Stimulated activated CD8-positive, alpha-beta memory T cell treated with anti-CD3 and anti-CD28 coated beads, Interleukin-4, amount 100 ng/mL, for 24 hours (primary cell): ENCODE measurements around the gene CAMK1D.
"Not testable (repeated sequence)": the region's sequence is repeated elsewhere in the genome, so short reads cannot be mapped to it uniquely, and the experiment has no call there.

Source experiments
- DNase-seq: peaks from one replicate; pipeline ENCODE4 v3.0.0-alpha.2; 2020; ENCODE audit warnings: low read depth

Gene CAMK1D

DNA sequence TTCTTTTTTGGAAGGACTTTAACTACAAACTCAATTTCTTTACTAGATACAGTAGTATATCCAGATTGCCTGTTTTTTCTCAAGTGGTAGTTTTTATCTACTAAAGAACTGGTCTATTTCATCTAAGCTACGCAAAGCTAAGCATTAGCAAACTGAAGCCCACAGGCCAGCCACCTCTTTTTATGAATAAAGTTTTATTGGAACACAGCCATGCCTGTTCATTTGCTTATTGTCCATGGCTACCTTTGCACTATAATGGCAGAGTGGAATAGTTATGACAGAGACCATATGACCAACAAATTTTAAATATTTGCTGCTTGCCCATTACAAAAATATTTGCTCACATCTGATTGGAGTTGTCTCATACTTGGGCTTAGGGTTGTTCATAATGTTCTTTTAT, 168.7 kb downstream of the CAMK1D start:
- no peak for DNase-seq

DNA sequence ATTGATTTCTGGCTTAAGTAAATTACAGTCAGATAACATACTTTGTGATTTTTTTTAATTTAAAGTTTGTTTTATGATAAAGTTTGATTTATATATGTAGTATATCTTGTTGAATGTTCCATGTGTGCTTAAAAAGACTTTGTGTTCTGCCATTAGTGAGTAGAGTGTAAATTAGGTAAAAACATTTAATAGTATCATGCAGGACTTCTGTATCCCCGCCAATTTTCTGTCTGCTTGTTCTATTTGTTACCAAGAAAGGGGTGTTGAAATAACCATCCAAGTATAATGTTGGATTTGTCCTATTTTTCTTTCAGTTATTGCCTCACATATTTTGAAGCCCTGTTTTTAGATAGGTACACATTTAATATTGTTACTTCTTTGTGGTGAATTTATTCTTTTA, 172.1 kb downstream of the CAMK1D start:
- DNase-seq: no peak

DNA sequence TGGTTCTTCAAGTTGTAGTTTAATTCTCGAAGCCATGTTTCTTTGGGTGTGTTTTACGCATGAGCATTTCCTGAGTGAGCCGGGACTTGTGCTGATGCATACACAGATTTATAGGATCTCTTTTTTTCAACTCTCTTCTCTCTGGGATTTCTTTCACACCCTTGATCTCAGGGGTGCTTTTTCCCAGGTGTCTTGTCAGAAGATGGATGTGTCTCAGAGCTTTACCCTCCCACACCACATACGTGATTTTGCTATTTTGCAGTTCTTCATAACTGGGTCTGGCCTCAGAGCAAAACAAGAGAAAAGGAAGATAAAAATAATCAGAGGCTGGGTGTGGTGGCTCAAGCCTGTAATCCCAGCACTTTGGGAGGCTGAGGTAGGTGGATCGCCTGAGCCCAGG, 177.0 kb downstream of the CAMK1D start:
- DNase-seq: no peak

DNA sequence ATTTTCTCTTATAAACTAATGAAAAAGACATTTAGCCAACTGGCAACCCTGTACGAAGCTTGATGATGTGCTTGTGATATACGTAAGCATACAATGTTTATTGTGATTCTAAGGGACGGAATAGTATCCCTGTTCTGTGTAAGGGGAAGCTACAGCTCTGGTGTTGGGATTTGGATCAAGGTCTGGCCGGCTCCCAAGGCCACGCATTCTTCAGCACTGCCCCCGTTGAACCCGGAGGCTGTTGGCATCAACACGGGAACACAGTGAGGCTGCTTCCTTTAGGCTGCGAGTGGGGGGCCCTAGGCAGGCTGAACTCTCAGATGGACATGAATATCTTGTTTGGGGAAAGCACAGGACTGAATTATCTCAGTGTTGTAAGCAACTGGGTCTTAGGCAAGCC, 180.6 kb downstream of the CAMK1D start:
- no peak for DNase-seq

DNA sequence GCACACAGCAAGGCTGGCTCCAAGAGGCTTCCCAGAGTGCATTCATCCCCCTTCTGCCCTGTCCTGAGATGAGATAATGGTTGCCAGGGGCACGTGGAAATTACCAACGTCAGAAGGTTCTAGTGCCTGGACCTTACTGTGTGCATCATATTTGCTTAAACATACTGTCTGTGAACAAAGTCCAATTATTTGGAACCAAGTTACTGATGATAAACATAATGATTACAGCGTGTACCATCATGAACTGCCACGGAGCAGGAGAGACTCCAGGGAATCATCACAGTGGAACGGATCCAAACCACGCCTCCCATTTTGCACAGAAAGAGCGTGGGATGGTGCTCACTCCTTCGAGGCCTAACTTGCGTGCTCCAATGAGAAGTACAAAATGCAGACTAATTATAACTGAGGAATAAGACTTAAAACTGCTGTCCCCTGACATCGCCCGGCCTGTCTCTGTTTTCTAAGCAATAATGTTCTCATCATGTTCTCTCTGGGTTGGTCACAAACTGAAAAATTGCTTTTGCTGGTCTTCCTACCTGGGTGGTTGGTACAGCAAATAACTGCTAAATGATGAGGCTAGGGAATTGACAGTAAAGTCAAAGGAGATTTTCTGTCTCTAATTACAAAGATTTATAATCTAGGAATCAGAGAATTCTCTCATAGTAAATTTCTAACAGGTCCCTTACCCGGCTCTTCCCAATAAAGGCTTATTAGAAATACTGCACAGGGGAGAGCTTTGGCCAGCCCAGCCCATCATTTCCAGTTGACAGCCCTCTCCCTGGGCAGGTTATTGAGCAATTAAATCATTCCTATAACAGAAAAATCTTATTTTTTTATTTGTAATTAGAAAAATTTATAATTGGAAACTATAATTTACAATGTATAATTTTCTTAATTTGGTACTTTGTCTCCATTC, 182.2 kb downstream of the CAMK1D start:
- DNase-seq: no peak

DNA sequence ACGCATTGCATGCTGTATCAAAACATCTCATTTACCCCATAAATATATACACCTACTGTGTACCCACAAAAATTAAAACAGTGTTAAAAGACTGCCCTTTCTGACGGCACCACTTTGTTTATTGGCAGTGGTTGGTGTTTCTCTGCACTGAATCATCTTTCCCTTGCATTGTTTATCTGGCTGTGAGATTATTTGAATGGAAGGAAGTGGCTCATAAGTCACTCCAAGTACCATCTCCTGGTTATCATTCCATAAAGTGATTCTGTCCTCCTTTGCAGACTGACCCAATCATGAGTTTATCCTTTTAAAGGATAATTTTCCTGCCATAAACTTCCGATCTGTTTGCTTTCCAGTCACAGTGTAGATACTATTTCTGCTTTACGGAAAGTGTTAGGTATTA, 183.8 kb downstream of the CAMK1D start:
- DNase-seq: no peak

DNA sequence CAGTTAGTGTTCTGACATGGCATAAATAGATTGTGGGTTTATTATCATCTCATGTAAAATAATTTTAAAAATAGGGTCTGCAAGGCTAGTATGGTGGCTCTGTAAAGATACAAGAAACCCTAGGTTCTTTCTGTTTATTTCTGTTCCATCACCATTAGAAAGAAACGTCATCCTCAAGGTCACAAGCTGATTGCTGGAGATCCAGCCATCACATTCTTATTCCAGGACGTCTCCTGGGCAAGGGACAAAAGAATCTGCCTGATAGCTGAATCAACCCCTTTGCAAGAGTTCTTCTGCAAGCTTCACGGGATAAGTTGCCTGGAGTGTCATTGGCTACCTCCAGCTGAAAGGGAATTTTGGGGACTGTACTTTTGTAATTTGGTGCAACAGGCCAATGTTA, 184.4 kb downstream of the CAMK1D start:
- DNase-seq: no peak

DNA sequence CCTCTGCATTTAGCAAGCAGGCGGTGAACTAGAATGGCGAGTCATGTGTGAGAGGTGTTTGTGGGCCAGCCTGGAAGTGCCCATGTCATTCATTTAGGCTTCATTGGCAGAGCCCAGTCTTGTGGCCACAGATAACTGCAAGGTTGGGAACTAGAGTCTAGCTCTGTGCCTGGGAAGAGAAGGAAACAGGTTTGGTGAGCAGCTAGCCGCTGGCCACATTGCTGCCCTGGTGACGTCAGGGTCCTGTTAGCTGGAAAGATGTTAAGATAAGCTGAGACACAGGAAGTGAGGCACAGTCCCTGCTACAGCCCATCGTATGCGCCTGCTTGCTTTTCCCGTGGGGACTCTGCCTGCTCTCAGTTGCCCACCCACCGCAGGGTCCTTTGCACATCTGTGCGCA, 185.5 kb downstream of the CAMK1D start:
- no peak for DNase-seq

DNA sequence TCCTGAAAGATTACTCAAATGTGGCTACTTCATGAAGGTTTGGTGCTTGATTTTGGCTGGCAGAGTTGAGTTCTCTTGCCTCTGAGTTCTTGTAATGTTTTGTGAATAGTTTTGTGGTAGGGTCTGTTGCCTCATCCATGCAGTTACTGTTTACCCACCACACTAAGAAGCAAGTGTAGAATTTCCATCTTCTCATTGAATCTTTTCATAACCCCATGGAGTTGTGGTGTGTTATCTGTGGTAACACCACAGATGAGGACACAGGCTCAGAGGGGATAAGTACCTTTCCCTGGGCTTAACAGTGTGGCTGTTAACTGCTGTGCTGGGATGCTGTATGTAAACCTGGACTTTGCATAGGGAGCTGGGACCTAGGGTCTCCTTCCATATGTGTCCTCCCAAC, 186.3 kb downstream of the CAMK1D start:
- no peak for DNase-seq

DNA sequence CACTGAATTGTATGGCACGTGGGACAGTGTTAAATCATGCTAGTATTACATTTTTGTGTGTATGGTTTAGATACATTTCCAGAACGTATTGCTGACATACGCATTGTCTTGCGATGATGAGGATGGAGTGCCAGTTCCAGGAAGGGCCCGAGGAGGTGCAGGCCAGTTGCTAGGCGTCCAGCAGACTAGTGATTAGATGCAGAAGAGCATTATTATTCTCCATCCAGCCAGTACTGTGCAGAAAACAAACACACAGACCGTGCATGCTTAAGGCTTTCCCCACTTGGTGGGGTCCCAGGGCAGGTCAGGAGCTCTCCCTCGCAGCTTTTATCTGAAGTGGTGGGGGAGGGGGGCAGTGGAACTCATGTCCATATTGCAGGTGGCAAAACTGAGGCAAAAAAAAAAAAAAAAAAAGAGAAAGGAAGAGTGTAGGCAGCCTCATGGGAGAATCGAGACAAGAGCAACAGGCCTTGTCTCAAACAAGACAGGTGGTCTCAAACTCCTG, 189.2 kb downstream of the CAMK1D start:
- no peak for DNase-seq

DNA sequence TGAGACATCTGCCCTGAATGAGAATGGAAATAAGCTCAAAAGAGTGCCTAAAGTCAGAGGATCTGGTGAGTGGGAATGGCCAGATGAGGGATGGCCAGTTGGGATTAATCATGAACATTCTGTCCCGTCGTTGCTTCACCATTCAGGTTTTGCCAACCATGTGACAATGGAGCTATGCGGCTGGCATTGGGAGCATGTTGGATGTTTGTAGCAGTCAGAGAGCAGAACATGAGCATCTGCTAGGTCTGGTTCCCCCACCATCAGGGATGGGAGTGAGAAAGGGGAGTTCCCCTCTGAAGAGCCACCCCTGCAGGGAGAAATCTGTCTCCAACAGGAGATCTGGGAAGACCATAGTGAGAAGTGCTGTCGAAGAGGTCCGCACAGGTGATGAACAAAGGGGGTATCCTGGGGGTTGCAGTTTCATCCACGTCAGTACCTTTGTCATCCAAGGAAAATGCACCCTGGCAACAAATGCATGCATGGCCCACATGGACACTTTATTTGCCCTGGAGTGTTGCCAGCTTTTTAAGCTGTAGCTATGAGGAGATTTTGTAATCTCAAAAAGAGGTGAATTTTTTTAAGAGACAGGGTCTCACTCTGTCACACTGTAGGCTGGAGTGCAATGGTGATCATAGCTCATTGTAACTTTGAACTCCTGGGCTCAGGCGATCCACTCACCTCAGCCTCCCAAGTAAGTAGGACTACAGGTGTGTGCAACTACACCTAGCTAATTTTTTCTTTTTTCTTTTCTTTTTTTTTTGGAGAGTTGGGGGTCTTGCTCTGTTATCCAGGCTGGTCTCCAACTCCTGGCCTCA, 190.2 kb downstream of the CAMK1D start:
- no peak for DNase-seq

DNA sequence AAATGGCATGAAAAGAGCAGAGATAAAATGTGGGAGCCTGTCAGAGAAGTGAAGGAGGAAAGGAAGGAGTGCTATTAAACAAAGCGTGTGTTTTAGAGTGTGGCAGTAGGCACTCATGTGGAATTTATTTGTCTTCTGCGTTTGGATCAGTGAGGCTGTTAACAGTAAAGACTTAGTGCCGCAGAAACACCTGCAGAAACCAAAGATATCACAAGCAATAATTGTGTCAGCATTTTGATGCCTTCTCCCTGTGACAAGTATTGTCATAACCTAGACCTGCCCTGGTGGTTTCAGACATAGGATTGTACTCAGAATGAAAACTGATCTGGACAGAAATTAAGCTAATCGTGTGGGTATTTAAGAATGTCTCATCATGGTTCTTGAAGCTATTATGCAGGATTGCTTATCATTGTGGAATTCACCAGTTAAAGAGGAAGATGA, 191.0 kb downstream of the CAMK1D start:
- no peak for DNase-seq

DNA sequence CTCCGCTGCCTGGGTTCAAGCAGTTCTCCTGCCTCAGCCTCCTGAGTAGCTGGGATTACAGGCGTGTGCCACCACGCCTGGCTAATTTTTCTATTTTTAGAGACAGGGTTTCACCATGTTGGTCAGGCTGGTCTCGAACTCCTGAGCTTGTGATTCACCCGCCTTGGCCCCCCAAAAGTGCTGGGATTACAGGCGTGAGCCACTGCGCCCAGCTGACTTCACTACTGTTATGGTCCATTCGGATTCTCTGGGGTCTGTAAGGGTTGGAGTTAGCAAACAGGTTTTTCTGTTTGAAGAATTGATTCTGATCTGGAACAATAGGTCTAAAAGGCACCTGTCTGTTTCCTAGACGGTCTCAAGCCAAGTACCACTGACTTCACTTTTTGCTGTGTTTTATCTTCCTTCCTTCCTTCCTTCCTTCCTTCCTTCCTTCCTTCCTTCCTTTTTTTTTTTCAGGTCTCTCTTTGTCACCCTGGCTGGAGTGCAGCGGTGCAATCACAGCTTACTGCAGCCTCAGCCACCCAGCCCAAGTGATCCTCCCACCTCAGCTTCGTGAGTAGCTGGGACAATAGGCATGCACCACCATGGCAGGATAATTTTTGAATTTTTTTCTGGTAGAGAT, 192.2 kb downstream of the CAMK1D start:
- DNase-seq: no peak

DNA sequence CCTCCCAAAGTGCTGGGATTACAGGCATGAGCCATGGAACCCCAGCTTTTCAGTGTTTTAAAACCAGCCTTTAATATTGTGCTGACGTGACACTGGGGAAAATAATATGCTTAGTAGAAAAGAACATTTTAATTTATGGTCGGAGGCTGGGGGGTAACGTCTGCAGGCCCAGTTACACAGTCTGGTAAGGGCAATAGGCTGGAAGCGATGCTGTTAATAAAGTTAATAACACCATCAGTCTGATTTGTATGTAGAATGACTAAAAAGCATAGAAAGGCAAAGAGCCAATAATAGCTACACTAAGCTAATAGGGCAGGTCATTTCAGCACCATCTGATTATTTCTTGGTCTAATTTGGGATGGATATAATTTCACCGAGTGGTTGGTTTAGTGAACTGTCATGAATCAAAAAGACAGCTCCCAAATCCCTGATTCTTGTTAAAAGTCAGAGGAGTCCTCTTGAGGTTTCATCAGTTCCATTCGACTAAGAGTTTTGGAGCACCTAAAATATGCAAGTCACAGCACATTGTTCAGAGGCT, 192.9 kb downstream of the CAMK1D start:
- DNase-seq: no peak

DNA sequence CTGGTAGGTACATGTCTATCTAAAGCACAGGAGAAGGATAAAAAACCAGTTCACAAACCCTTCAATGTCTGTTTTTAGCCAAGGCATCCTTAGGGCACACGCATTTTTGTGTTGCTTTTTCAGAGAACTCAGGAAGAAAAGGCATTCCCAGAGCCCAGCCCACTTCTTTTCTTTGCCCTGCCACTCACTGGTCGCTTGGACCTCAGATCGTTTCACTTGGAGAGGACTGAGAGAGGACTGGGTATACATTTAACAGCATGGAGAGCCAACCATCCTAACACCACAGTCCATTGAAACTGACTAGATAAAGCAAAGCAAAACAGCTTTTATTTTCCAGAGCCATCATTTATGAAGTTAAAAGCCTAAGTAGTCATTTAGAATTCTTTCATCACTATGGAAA, 194.2 kb downstream of the CAMK1D start:
- DNase-seq: no peak

DNA sequence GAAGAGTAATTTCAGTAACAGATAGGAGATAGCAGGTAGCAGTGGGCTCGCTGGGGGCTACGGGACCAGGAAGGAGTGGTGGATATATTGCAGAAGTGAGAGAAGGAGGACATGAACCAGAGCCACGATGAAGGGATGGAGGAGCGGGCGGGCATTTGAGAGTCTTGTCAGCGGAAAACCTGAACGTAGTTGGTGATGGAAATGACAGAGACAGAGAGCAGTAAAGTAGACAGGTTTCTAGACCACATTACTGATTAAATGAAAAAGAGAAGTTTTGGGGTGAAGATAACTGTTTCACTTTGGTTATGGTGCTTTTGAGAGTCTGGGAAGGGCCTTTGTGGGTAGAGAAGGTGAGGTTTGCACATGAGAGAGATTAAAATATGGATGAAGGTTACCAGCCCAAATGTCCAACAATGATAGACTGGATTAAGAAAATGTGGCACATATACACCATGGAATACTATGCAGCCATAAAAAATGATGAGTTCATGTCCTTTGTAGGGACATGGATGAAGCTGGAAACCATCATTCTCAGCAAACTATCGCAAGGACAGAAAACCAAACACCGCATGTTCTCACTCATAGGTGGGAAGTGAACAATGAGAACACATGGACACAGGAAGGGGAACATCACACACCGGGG, 196.9 kb downstream of the CAMK1D start:
- DNase-seq: not testable (repeated sequence)

DNA sequence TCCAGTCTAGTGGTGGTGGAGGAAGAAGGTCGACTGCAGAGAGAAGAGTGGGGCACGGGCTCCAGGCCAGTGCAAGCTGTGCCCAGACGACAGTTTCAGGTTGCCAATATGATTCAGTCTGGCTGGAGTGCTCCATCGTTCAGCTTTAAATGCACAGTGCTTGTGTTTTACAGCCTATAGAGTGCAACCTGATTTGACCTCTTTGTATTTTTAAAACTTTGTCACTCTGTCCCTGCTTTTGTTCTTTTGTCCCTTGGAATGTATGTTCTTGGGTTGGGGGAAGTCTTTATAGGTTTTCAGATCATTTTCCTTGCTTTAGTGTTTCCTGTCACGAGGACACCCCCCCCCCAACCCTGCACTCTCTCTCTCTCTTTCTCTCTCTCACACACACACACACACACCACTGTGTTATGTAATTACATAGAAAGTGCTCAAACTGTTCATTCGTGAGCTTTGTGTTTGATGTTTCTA, 198.0 kb downstream of the CAMK1D start:
- DNase-seq: no peak

DNA sequence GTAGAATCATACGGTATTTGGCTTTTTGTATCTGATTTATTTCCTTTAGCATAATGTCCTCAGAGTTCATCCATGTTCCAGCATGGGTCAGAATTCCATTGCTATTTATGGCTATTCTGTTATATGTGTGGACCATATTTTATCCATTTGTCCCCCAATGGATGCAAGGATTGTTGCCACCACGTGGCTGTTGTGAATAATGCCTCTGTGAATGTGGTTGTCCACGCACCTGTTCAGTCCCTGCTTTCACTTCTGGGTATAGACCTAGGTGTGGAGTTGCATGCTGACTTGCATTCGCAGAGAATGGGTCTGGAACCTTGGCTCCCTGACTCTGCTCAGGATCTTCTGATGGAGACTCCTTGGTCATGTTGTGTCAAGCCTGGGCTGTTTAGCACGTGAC, 199.9 kb downstream of the CAMK1D start:
- no peak for DNase-seq

DNA sequence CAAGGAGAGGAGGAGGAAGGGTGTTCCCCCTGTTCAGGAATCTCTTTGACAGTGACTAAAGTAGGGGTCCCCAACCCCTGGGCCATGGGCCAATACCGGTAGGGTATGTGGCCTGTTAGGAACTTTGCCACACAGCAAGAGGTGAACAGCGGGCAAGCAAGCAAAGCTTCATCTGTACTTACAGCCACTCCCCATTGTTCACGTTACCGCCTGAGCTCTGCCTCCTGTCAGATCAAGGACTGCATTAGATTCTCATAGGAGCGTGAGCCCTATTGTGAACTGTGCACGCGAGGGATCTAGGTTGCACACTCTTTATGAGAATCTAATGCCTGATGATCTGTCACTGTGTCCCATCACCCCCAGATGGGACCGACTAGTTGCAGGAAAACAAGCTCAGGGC, 201.6 kb downstream of the CAMK1D start:
- no peak for DNase-seq

DNA sequence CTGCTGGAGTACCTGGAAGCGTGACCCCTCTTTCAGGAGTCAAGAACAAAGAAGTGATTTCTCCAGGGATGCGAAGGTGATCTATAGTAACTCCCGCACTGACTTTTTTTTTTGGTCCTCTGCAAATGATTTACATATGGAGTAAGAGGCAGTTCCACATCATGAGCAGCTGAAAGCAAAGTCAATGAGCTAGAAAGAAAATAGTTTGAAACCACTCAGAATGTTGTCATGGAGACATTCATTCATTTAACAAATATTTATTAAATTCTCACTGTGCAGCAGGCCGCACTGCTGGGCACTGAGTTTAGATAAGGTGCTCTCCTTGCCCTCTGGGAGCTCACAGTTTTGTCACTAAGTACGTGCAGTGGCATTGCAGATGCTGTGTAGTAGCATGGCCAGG, 206.7 kb downstream of the CAMK1D start:
- DNase-seq: no peak

DNA sequence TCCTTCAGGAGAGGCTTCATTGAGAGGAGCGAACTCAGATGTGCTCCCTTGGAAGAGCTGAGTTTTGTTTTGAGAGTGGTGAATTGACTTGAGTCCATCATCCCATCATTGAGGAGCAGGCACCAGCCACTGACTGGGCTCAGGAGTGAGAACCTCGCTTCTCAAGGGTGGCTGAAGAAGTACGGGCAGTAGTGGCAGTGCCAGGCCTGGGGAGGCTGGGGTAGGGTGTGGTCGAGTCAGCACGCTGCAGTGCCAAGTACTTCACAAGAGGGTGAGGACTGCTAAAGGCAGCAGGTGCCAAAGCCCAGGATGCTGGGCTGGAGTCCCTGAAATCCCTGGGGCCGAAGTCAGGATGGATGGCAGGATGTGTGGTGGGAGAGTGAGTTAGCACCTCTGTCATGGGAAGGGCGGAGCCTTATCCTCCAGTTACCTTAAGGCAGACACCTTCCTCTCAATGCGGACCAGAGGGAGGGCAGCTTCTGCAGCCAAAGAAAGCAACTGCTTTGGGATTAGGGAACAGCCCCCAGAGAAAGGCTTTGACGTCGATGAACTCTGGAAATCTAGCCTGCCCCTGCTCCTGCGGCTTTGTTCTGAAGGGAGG, 210.3 kb downstream of the CAMK1D start:
- no peak for DNase-seq
